Measurements from ENCODE around the gene DCAF5.

GRCh38 chr14:69135133-69135532 lies 17.8 kb downstream of the DCAF5 start:
- TF ChIP-seq POLR2A (IDR thresholded peaks at IDR 0.05) (no peak), CTCF (IDR thresholded peaks at IDR 0.05) (no peak), EP300 (IDR thresholded peaks at IDR 0.05) (no peak), POLR2AphosphoS5 (IDR thresholded peaks at IDR 0.05) (no peak)
